Esophagus squamous epithelium (tissue), 4 donors: Measurements from ENCODE around the gene NKD2.

ENCODE experiments used
- POLR2A ChIP-seq, 4 donors: fragments of 450-650 bp; IDR thresholded peaks; one replicate each; pipeline ENCODE4 v1.6.1; 2017; ENCODE audit warnings: antibody characterized with exemption in 4 of 4, mild to moderate bottlenecking in 4 of 4, moderate library complexity in 3 of 4
- TF ChIP-seq, protein P1 (sequence below), 6 experiments: fragments of 450-650 bp in 4 of 6; fragments of 200-600 bp in 2 of 6; sonication (generic) in 2 of 6; IDR thresholded peaks; one replicate each; pipeline ENCODE4 v1.5.1; 2016 to 2019; ENCODE audit warnings: antibody characterized with exemption in 6 of 6, mild to moderate bottlenecking in 4 of 6, moderate library complexity in 4 of 6

DNA sequence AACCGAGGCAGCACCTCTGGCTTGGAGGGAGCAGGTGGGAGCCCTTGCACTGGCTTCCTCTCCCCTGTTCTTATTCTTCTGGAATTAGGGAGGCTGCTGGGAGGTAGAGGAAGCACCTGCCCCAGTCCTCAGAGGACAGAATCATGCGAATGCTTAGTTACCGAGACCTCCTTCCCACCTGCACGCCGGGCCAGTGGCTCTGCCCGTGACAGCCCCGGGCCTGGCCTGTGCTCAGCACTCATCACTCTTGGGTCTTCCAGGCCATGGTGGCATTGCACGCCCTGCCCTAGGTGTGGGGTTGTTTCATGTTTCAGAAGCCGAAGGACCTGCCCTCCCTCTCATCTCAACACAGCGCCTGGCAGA is 45.3 kb upstream of the NKD2 start:
- TF ChIP-seq POLR2A (IDR thresholded peaks at IDR 0.05), result no peak
- TF ChIP-seq, protein P1, sequence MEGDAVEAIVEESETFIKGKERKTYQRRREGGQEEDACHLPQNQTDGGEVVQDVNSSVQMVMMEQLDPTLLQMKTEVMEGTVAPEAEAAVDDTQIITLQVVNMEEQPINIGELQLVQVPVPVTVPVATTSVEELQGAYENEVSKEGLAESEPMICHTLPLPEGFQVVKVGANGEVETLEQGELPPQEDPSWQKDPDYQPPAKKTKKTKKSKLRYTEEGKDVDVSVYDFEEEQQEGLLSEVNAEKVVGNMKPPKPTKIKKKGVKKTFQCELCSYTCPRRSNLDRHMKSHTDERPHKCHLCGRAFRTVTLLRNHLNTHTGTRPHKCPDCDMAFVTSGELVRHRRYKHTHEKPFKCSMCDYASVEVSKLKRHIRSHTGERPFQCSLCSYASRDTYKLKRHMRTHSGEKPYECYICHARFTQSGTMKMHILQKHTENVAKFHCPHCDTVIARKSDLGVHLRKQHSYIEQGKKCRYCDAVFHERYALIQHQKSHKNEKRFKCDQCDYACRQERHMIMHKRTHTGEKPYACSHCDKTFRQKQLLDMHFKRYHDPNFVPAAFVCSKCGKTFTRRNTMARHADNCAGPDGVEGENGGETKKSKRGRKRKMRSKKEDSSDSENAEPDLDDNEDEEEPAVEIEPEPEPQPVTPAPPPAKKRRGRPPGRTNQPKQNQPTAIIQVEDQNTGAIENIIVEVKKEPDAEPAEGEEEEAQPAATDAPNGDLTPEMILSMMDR (IDR thresholded peaks at IDR 0.05), result no peak
